Measurements from ENCODE around the gene PLOD1.

DNA sequence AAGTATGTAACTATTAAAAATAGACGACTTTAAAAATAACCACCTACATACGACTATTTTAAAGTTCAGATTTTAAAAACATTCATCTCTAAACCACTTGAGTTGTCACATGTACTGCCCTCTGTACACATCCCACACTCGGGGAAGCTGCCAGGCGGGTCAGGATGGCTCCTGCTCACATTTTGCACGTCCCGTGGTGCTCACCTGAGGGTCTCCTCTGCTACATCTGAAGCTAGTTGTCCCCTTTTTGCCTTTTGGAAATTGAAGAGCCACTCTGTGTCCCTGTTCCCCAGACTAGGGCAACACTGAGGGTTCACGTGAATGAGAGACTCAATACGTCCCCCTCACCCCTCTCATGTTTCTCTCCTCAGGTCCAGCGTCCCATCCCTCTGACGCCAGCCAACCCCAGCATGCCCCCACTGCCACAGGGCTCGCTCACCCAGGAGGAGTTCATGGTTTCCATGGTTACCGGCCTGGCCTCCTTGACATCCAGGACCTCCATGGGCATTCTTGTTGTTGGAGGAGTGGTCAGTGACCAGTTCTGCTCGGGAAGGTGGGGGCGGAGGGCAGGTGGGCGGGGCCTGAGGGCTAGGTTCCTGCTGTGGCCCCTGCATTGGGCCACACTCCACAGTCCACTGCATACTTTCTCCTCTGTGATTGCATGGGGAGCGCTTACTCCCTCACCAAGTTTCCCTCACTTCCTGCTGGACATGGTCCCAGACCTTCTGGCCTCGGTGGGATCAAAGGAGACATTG, 71.8 kb downstream of the PLOD1 start:
- TF ChIP-seq, protein P1, sequence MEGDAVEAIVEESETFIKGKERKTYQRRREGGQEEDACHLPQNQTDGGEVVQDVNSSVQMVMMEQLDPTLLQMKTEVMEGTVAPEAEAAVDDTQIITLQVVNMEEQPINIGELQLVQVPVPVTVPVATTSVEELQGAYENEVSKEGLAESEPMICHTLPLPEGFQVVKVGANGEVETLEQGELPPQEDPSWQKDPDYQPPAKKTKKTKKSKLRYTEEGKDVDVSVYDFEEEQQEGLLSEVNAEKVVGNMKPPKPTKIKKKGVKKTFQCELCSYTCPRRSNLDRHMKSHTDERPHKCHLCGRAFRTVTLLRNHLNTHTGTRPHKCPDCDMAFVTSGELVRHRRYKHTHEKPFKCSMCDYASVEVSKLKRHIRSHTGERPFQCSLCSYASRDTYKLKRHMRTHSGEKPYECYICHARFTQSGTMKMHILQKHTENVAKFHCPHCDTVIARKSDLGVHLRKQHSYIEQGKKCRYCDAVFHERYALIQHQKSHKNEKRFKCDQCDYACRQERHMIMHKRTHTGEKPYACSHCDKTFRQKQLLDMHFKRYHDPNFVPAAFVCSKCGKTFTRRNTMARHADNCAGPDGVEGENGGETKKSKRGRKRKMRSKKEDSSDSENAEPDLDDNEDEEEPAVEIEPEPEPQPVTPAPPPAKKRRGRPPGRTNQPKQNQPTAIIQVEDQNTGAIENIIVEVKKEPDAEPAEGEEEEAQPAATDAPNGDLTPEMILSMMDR (conservative IDR thresholded peaks at IDR 0.05 in 1 of 2, IDR thresholded peaks at IDR 0.05 in 1 of 2; ENCODE audit: extremely low read depth in 1 of 2, insufficient read depth in 1 of 2, low read depth in 1 of 2, low read length in 2 of 2), result no peak
- no peak for TF ChIP-seq EZH2 (IDR thresholded peaks at IDR 0.05; ENCODE audit: borderline replicate concordance, low read length)
